ENCODE results near the gene ESD. TPM values are rescaled to one million over a fixed set of nuclear protein-coding genes. Genes with fewer than 3 reads are reported as not detected.

Gene ESD
- total RNA-seq, 1 experiment from 2014 or later = 58.7 TPM

GRCh38 chr13:46773541-46773940, 23.4 kb downstream of the ESD start (continued):
- TF ChIP-seq PRDM15 (CRISPR knock-in tag; IDR thresholded peaks at IDR 0.05) = no peak
- TF ChIP-seq ZNF532 (CRISPR knock-in tag; IDR thresholded peaks at IDR 0.05; ENCODE audit: borderline replicate concordance) = no peak
- no peak for TF ChIP-seq HMGA2 (CRISPR knock-in tag; IDR thresholded peaks at IDR 0.05)
- TF ChIP-seq PREB (CRISPR knock-in tag; IDR thresholded peaks at IDR 0.05; ENCODE audit: borderline replicate concordance) = no peak
- TF ChIP-seq FOXJ3 (CRISPR knock-in tag; IDR thresholded peaks at IDR 0.05; ENCODE audit: borderline replicate concordance) = no peak
- no peak for TF ChIP-seq RELA (CRISPR knock-in tag; IDR thresholded peaks at IDR 0.05; ENCODE audit: borderline replicate concordance)
- no peak for TF ChIP-seq ZNF671 (CRISPR knock-in tag; IDR thresholded peaks at IDR 0.05)
- TF ChIP-seq NFYB (CRISPR knock-in tag; conservative IDR thresholded peaks at IDR 0.05; ENCODE audit: low read depth) = no peak
- no peak for TF ChIP-seq NFE2L1 (CRISPR knock-in tag; IDR thresholded peaks at IDR 0.05)
- TF ChIP-seq, protein P1, sequence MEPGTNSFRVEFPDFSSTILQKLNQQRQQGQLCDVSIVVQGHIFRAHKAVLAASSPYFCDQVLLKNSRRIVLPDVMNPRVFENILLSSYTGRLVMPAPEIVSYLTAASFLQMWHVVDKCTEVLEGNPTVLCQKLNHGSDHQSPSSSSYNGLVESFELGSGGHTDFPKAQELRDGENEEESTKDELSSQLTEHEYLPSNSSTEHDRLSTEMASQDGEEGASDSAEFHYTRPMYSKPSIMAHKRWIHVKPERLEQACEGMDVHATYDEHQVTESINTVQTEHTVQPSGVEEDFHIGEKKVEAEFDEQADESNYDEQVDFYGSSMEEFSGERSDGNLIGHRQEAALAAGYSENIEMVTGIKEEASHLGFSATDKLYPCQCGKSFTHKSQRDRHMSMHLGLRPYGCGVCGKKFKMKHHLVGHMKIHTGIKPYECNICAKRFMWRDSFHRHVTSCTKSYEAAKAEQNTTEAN (CRISPR knock-in tag; IDR thresholded peaks at IDR 0.05) = no peak

DNA sequence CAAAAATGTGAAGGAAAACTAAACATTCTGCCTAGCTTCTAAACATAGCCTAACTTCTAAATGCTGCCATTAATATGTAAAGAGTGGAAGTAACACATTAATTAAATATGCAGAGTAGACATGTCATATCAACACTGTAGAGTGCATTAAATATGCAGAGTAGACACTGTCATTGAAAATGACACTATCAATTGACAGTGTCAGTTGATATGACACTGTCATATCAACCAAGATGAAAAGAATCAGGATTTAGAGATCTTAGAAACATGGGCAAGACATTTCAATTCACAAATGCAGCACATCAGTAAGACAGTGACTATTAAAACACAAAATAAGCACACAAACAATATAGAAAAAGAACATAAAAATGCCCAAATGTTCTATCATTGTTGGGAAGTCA, 25.3 kb downstream of the ESD start:
- CTCF ChIA-PET = no interaction called here
- no peak overlapping the region for H3K4me3 Mint-ChIP-seq
- H3K9me3 Mint-ChIP-seq = peaks cover 4% of the 10 kb centered on the region
- POLR2A ChIA-PET = no interaction called here
- H3K4me1 Mint-ChIP-seq = peaks cover 9% of the 10 kb centered on the region
- ATAC-seq (no peak), DNase-seq (ENCODE audit: low spot score) (no peak)
- peaks cover 45% of the 10 kb centered on the region for H3K36me3 Mint-ChIP-seq
- no peak overlapping the region for H3K27ac Mint-ChIP-seq
- no peaks in the 10 kb centered on the region for H3K27me3 Mint-ChIP-seq (ENCODE audit: low read depth)
- TF ChIP-seq ARID4B (CRISPR knock-in tag; IDR thresholded peaks at IDR 0.05; ENCODE audit: borderline replicate concordance) = no peak
- TF ChIP-seq ERG (CRISPR knock-in tag; IDR thresholded peaks at IDR 0.05) = no peak
- no peak for TF ChIP-seq RORB (CRISPR knock-in tag; IDR thresholded peaks at IDR 0.05)
- no peak for TF ChIP-seq FOXP4 (CRISPR knock-in tag; IDR thresholded peaks at IDR 0.05)
- TF ChIP-seq ZNF138 (CRISPR knock-in tag; conservative IDR thresholded peaks at IDR 0.05) = no peak
- TF ChIP-seq, protein P2, sequence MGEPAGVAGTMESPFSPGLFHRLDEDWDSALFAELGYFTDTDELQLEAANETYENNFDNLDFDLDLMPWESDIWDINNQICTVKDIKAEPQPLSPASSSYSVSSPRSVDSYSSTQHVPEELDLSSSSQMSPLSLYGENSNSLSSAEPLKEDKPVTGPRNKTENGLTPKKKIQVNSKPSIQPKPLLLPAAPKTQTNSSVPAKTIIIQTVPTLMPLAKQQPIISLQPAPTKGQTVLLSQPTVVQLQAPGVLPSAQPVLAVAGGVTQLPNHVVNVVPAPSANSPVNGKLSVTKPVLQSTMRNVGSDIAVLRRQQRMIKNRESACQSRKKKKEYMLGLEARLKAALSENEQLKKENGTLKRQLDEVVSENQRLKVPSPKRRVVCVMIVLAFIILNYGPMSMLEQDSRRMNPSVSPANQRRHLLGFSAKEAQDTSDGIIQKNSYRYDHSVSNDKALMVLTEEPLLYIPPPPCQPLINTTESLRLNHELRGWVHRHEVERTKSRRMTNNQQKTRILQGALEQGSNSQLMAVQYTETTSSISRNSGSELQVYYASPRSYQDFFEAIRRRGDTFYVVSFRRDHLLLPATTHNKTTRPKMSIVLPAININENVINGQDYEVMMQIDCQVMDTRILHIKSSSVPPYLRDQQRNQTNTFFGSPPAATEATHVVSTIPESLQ (CRISPR knock-in tag; IDR thresholded peaks at IDR 0.05) = no peak
- TF ChIP-seq FOXJ3 (CRISPR knock-in tag; IDR thresholded peaks at IDR 0.05; ENCODE audit: borderline replicate concordance) = no peak

Data from WTC11 (cell line).